Activated naive CD4-positive, alpha-beta T cell treated with anti-CD3 and anti-CD28 coated beads, Interleukin-2, amount 10 ng/mL, durations not matched to agents 7 days and 5 days (primary cell): Measurements from ENCODE around the gene IL23A.
"Not testable (repeated sequence)": the region's sequence is repeated elsewhere in the genome, so short reads cannot be mapped to it uniquely, and the experiment has no call there.

Source experiments
- CTCF ChIA-PET: fragments of 350-600 bp; sonication (Branson Sonifier 250); formaldehyde crosslinking; loops from one replicate; lab custom pipeline; 2021; ENCODE audit warnings: antibody characterized with exemption; lab: Charles Lee
- DNase-seq: peaks from one replicate; pipeline ENCODE4 v3.0.0-alpha.2; 2020
- H3K27ac Mint-ChIP-seq: one replicate; pipeline ENCODE4 v1.8.0; 2021; ENCODE audit warnings: mild to moderate bottlenecking, moderate library complexity, mixed read lengths
- H3K27me3 Mint-ChIP-seq: one replicate; pipeline ENCODE4 v1.8.0; 2021; ENCODE audit warnings: mild to moderate bottlenecking, mixed read lengths
- H3K36me3 Mint-ChIP-seq: one replicate; pipeline ENCODE4 v1.8.0; 2021; ENCODE audit warnings: mixed read lengths
- H3K4me1 Mint-ChIP-seq: one replicate; pipeline ENCODE4 v1.8.0; 2021; ENCODE audit warnings: mixed read lengths
- H3K4me3 Mint-ChIP-seq: one replicate; pipeline ENCODE4 v1.8.0; 2021; ENCODE audit warnings: mild to moderate bottlenecking, moderate library complexity, mixed read lengths
- H3K9me3 Mint-ChIP-seq: one replicate; pipeline ENCODE4 v1.8.0; 2021; ENCODE audit warnings: mixed read lengths

The IL23A gene

DNA sequence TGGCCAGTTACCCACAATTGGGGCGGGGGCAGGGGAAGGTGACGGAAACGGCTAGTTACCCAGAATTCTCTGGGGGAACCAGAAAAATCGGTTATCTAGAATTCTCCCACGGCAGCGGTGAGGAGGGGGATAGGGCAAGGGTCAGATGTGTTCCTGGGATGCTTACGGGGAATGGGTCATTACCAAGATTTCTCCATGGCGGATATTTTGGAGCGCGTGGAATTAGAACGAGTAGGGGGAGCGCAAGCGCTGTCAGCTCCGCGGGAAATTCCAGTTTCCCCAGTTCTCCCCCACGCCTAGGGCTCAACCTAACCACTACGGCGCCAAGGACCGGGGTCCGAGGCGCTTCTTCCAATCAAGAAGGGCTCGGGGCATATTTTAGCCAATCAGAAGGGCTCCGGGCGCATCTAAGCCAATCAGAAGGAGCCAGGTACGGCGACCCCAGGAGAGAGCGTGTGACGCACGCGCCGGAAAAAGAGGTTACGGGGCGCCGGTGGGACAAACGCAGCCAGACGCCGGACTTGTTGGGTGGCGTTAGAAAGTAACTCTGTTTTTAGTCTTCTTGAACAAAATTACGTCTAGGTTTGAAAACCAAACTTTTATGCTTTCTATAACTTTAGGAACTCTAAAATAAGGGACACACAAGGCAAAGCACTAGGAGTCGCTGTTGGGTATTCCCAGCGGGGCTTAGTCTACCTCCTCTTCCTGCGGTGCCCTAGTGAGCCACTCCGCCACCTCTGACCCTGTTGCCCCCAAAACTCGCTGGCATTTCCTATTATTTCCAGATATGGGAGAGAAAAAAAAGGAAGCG, 4.8 kb upstream of the IL23A start, which contains the start of gene PAN2:
TSS of gene PAN2 (minus strand) at position 322 of the 811 bp plus-strand sequence. CDS start 906 bp downstream, outside the sequence.
- Mint-ChIP-seq H3K9me3 (no peaks in the 10 kb centered on the region), H3K4me1 (peaks cover 51% of the 10 kb centered on the region), H3K36me3 (peaks cover 7% of the 10 kb centered on the region), H3K27me3 (no peaks in the 10 kb centered on the region), H3K4me3 (peak within 1 kb of the TSS; percentile 94), H3K27ac (peak within 1 kb of the TSS; percentile 99)
- peak; percentile 96 for DNase-seq
- CTCF ChIA-PET = interaction anchor here (1.2 to 1.7 kb wide), 2 partner anchors 26 to 35 kb away, joined by 4 read pairs; partner anchors contain the start of gene STAT2

DNA sequence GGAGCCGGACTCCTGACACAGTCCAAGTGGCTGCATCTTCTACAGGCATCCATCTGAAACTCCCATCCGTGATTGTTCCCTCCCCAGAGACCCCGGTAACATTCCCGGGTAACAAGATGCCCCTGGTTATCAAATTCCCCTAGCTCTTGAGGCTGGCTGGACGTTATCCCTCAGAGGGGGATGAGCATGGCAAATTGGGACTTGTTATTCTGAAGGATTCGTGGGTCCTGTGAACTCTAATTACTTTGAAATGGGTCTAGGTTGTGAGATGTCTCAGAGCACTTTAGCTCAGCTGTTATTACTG, 4.2 kb upstream of the IL23A start:
- H3K4me1 Mint-ChIP-seq = peaks cover 57% of the 10 kb centered on the region
- peak overlapping the region; percentile 94 for H3K4me3 Mint-ChIP-seq
- DNase-seq = no peak
- peak overlapping the region; percentile 99 for H3K27ac Mint-ChIP-seq
- CTCF ChIA-PET = no interaction called here
- H3K9me3 Mint-ChIP-seq = no peaks in the 10 kb centered on the region
- no peaks in the 10 kb centered on the region for H3K27me3 Mint-ChIP-seq
- peaks cover 11% of the 10 kb centered on the region for H3K36me3 Mint-ChIP-seq

DNA sequence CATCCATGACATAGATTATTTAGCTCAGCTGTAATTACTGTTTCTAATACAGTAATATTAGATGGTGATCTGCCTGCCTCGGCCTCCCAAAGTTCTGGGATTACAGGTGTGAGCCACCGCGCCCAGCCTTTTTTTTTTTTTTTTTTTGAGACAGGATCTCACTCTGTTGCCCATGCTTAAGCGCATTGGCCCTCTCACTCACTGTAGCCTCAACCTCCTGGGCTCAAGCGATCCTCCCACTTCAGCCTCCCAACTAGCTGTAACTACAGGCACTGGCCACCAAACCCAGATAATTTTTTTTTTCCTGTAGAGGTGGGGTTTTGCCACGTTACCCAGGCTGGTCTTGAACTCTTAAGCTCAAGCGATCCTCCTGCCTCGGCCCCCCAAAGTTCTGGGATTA, 3.2 kb upstream of the IL23A start:
- peaks cover 16% of the 10 kb centered on the region for H3K36me3 Mint-ChIP-seq
- not testable (repeated sequence) for H3K27me3 Mint-ChIP-seq, DNase-seq, H3K27ac Mint-ChIP-seq, H3K9me3 Mint-ChIP-seq
- CTCF ChIA-PET = interaction anchor here (0.7 kb wide), 1 partner anchor 117 kb away, joined by 3 read pairs; no protein-coding TSS in a partner anchor
- H3K4me1 Mint-ChIP-seq = peaks cover 68% of the 10 kb centered on the region
- H3K4me3 Mint-ChIP-seq = peak overlapping the region; percentile 33

DNA sequence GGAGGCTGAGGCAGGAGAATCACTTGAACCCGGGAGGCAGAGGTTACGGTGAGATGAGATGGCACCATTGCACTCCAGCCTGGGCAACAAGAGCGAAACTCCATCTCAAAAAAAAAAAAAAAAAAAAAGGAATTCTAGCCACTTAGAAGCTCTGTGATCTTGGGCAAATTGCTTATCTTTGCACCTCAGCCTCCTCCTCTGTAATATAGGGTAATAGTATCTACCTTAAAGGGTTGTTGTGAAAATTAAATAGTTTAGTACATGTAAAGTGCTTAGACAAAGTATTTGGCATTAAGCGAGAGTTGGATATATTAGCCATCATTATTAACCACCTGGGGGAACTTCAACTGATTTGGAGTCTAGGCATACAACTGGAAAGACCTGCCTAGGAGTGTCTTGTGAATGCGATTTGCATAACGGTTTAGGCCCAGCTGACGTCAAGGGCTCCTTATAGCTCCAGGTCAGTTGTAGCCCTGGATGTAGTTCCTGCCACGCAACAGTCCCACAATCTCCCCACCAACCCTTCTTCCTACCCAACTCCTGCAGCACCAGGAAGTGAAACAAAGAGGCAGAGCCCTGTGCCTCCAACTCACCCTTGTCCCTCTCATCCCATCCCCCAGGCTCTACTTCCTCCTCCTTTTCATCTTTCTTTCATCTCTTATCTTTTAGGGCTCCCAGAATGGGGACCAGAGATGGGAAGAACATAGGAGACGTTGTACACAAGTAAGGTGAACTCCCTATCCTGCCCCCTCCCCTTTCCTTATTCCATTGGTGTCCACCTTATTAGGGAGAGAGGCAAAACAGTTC, 2.1 kb upstream of the IL23A start:
- H3K36me3 Mint-ChIP-seq = peaks cover 22% of the 10 kb centered on the region
- no peaks in the 10 kb centered on the region for H3K9me3 Mint-ChIP-seq
- H3K27me3 Mint-ChIP-seq = no peaks in the 10 kb centered on the region
- peaks cover 67% of the 10 kb centered on the region for H3K4me1 Mint-ChIP-seq
- H3K4me3 Mint-ChIP-seq = no peak overlapping the region
- peak overlapping the region; percentile 54 for H3K27ac Mint-ChIP-seq
- DNase-seq = no peak
- CTCF ChIA-PET = interaction anchor here (1.3 kb wide), 1 partner anchor 19 kb away, joined by 3 read pairs; no protein-coding TSS in a partner anchor

DNA sequence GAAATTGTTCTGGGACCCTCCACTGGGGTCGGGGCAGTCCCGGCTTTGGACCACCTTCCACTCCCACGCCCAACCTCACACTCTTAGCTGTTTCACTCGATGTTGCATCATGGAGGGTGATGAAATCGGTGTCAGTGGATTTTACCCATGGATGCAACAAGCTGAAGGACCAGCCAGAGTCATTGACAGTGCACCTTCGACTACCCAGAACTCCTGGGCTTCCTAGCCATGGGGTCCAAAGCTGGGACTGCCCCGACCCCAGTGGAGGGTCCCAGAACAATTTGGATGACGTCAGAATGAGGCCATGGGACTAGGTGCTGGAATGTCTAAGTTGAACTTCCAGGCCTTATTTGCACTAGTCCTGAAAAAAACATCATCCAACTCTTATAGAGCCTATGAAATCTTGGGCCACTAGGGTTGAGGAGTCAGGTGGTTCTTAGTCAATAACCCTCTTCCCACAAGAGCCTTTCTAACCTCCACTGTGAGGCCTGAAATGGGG, 882 bp upstream of the IL23A start:
- CTCF ChIA-PET = interaction anchor here (1.3 to 2.4 kb wide), 2 partner anchors 20 to 126 kb away, joined by 3 to 8 read pairs; no protein-coding TSS in a partner anchor
- Mint-ChIP-seq H3K9me3 (no peaks in the 10 kb centered on the region), H3K36me3 (peaks cover 21% of the 10 kb centered on the region), H3K27ac (peak overlapping the region; percentile 99), H3K4me3 (peak overlapping the region; percentile 55), H3K4me1 (peaks cover 59% of the 10 kb centered on the region), H3K27me3 (no peaks in the 10 kb centered on the region)
- no peak for DNase-seq

DNA sequence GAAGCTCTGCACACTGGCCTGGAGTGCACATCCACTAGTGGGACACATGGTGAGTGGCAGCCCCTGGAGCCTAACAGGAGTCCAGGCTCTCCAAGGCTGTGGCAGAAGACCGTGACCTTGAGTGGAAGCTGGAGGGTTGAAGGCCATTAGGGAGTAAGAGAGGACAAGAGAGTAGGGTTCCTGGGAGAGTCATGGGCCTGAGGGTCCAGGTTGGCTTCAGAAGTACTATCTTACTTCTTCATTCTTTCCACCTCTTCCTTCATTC, 406 bp downstream of the IL23A start:
- H3K9me3 Mint-ChIP-seq = no peaks in the 10 kb centered on the region
- no peak for DNase-seq
- peak overlapping the region; percentile 89 for H3K4me3 Mint-ChIP-seq
- H3K27ac Mint-ChIP-seq = peak overlapping the region; percentile 99
- peaks cover 30% of the 10 kb centered on the region for H3K36me3 Mint-ChIP-seq
- CTCF ChIA-PET = interaction anchor here (1.2 to 2.4 kb wide), 2 partner anchors 20 to 125 kb away, joined by 3 to 8 read pairs; no protein-coding TSS in a partner anchor
- no peaks in the 10 kb centered on the region for H3K27me3 Mint-ChIP-seq
- peaks cover 52% of the 10 kb centered on the region for H3K4me1 Mint-ChIP-seq

DNA sequence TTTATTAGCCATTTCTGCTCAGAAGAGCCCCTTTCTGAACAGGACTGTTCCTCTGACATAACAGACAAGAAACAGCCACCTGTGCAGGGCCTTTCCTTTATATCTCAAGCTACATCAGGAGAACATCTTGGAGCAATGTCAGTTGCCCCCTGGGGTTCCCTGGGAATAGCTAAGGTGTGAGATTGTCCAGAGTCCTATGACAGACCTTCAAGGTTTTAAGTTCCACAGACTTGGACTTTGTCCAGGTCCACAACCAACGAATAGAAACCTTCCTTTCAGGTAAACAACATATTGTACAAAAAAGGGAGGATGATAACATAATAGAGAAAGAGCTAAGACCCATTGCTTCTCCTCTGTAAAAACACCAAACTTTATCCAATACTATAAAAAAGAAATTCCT, 2.9 kb downstream of the IL23A start:
- Mint-ChIP-seq H3K36me3 (peaks cover 45% of the 10 kb centered on the region), H3K4me1 (peaks cover 42% of the 10 kb centered on the region), H3K27me3 (no peaks in the 10 kb centered on the region), H3K9me3 (no peaks in the 10 kb centered on the region), H3K27ac (peak overlapping the region; percentile 24), H3K4me3 (no peak overlapping the region)
- no peak for DNase-seq
- CTCF ChIA-PET = interaction anchor here (1.5 kb wide), 1 partner anchor 122 kb away, joined by 6 read pairs; no protein-coding TSS in a partner anchor

DNA sequence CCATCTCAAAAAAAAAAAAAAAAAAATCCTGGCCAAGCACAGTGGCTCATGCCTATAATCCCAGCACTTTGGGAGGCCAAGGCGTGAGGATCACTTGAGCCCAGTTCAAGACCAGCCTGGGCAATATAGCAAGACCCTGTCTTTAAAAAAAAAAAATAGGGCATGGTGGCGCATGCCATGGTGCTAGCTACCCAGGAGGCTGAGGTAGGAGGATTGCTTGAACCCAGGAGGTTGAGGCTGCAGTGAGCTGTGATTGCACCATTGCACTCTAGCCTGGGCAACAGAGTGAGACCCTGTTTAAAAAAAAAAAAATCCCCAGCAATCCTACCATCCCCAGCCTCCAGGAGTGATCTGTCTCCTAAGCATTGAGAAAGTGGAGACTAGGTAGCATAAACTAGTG, 3.6 kb downstream of the IL23A start:
- H3K27me3 Mint-ChIP-seq, H3K27ac Mint-ChIP-seq, H3K9me3 Mint-ChIP-seq, H3K4me3 Mint-ChIP-seq, DNase-seq: not testable (repeated sequence)
- H3K36me3 Mint-ChIP-seq = peaks cover 51% of the 10 kb centered on the region
- CTCF ChIA-PET = interaction anchor here (0.7 to 1.0 kb wide), 2 partner anchors 22 to 222 kb away, joined by 3 to 4 read pairs; no protein-coding TSS in a partner anchor
- peaks cover 35% of the 10 kb centered on the region for H3K4me1 Mint-ChIP-seq

DNA sequence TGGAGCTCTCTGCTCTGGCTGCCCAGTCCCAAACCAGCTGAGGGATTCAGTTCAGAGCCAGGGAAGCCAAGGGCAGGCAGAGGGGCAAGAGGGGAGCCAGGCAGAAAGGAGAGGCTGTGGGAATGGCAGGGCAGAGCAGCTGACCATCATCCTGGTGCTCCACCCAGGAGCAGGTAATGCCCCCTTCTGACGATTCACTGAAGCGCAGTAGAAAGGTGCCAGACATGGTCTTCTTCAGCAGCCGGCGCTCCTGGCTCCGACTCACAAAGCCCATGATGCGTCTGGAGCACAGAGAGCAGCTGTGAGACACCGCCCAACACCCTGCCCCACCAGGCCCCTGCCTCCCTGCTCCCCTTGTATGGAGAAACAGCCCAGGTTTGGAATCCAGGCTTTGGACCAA, 8.0 kb downstream of the IL23A start:
- H3K36me3 Mint-ChIP-seq = peaks cover 67% of the 10 kb centered on the region
- H3K4me1 Mint-ChIP-seq = no peaks in the 10 kb centered on the region
- H3K27ac Mint-ChIP-seq = no peak overlapping the region
- H3K27me3 Mint-ChIP-seq = no peaks in the 10 kb centered on the region
- H3K4me3 Mint-ChIP-seq = no peak overlapping the region
- no peaks in the 10 kb centered on the region for H3K9me3 Mint-ChIP-seq
- DNase-seq = no peak
- CTCF ChIA-PET = interaction anchor here (0.6 to 1.9 kb wide), 9 partner anchors 8 to 277 kb away, joined by 3 to 6 read pairs (median 4); partner anchors contain the start of genes APOF, COQ10A, IL23A and ZC3H10

DNA sequence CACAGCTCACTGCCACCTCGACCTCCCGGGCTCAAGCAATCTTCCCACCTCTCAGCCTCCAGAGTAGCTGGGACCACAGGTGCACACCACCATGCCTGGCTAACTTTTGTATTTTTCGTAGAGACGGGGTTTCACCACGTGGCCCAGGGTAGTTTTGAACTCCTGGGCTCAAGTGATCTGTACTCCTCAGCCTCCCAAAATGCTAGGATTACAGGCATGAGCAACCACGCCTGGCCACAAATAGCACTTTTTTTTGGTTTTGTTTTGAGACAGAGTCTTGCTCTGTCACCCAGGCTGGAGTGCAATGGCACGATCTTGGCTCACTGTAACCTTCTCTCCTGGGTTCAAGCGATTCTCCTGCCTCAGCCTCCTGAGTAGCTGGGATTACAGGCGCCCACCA, 8.6 kb downstream of the IL23A start:
- CTCF ChIA-PET = interaction anchor here (0.7 to 1.5 kb wide), 7 partner anchors 9 to 277 kb away, joined by 3 to 6 read pairs (median 4); partner anchors contain the start of genes COQ10A, IL23A and ZC3H10
- peaks cover 65% of the 10 kb centered on the region for H3K36me3 Mint-ChIP-seq
- not testable (repeated sequence) for H3K9me3 Mint-ChIP-seq, H3K4me1 Mint-ChIP-seq, H3K4me3 Mint-ChIP-seq, H3K27me3 Mint-ChIP-seq, DNase-seq, H3K27ac Mint-ChIP-seq

DNA sequence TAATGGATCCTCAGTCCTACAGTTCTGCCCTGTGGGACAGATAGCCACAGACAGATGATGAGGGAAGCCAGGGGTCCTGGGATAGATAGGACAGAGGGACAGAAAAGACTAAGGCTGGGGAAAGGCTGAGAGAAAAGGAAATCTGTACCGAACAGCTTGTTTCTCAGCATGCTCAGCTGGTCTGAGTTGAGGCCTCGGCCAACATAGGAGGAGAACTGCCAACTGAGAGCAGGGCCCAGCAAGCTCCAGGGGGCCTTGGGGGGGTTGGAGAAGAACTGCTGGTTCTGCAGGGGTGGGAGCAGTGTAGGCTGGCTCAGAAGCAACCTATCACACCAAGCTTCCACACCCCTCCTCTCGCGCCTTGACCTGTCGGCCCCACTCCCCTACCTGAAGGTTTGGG, 10.1 kb downstream of the IL23A start:
- H3K4me3 Mint-ChIP-seq = no peak overlapping the region
- CTCF ChIA-PET = interaction anchor here (1.1 kb wide), 1 partner anchor 9 kb away, joined by 4 read pairs; no protein-coding TSS in a partner anchor
- H3K27me3 Mint-ChIP-seq = no peaks in the 10 kb centered on the region
- H3K27ac Mint-ChIP-seq = no peak overlapping the region
- no peaks in the 10 kb centered on the region for H3K4me1 Mint-ChIP-seq
- no peak for DNase-seq
- H3K9me3 Mint-ChIP-seq = no peaks in the 10 kb centered on the region
- H3K36me3 Mint-ChIP-seq = peaks cover 61% of the 10 kb centered on the region

DNA sequence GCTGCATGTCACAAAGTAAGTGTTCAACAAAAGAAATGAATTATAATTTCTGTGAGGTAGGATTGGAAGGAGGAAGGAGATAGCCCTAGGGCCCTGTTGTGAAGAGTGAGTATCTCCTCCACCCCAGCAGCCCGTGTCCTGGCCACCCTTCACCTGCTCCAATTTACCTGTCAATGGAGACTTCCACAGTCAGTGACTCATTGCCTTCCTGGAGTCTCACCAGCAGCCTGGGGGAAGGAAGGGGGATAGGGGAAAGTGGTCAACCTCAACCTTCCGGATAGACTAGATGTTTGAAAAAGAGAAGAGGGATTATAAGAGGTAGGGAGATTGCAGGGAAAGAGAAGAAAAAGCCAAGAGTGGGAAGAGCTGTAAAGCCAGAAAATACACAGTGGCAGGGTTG, 12.0 kb downstream of the IL23A start:
- Mint-ChIP-seq H3K27me3 (no peaks in the 10 kb centered on the region), H3K27ac (no peak overlapping the region), H3K4me3 (no peak overlapping the region), H3K36me3 (peaks cover 63% of the 10 kb centered on the region), H3K9me3 (no peaks in the 10 kb centered on the region), H3K4me1 (peaks cover under 1% of the 10 kb centered on the region)
- CTCF ChIA-PET = interaction anchor here (1.6 kb wide), 1 partner anchor 231 kb away, joined by 3 read pairs; no protein-coding TSS in a partner anchor
- no peak for DNase-seq

DNA sequence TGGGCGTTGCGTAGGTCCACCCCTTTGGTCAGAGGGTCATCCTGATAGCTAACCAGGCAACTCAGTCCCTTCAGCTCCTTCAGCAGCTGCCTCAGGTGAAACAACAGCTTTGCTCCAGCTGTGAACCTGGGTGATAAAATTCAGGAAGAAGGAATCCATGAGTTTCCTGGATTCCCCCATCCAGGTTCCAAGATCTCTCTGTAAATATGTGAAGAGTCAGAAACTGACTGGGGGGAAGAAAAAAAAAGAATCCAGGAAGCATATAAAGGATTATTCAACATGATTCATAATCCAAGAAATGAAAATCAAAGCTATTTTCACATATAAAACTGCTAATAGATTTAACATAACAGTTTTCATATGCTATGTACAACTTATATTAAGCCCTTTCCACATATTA, 12.6 kb downstream of the IL23A start:
- CTCF ChIA-PET = no interaction called here
- no peaks in the 10 kb centered on the region for H3K9me3 Mint-ChIP-seq
- H3K4me1 Mint-ChIP-seq = peaks cover 4% of the 10 kb centered on the region
- no peaks in the 10 kb centered on the region for H3K27me3 Mint-ChIP-seq
- H3K27ac Mint-ChIP-seq = no peak overlapping the region
- no peak overlapping the region for H3K4me3 Mint-ChIP-seq
- DNase-seq = no peak
- H3K36me3 Mint-ChIP-seq = peaks cover 64% of the 10 kb centered on the region
